BE2C (cell line): Measurements from ENCODE around the gene MADD.

Experiments used
- DNase-seq: peaks from one replicate; pipeline ENCODE4 v3.0.0-alpha.2; 2020
- H3K27me3 ChIP-seq: fragments of 250-450 bp; sonication (Bioruptor Pico); 2 replicates; pipeline ENCODE4 v1.5.1; 2020; ENCODE audit warnings: mild to moderate bottlenecking
- H3K36me3 ChIP-seq: fragments of 250-450 bp; sonication (Bioruptor Pico); 2 replicates; pipeline ENCODE4 v1.5.1; 2020; ENCODE audit warnings: mild to moderate bottlenecking
- H3K4me1 ChIP-seq: fragments of 250-450 bp; sonication (Bioruptor Pico); 2 replicates; pipeline ENCODE4 v1.5.1; 2020
- H3K4me3 ChIP-seq: 2 replicates; pipeline ENCODE4 v1.5.1; 2011; ENCODE audit warnings: low read depth, low read length
- H3K9me3 ChIP-seq: fragments of 250-450 bp; sonication (Bioruptor Pico); 2 replicates; pipeline ENCODE4 v1.5.1; 2020
- CTCF ChIP-seq: IDR thresholded peaks from 2 replicates; pipeline ENCODE4 v1.5.1; 2012; ENCODE audit warnings: mild to moderate bottlenecking, low read depth, low read length

MADD gene

GRCh38 chr11:47270331-47271271 is 668 bp downstream of the MADD start:
- H3K4me3 ChIP-seq: peak overlapping the region; percentile 72
- H3K9me3 ChIP-seq: no peaks in the 10 kb centered on the region
- H3K27me3 ChIP-seq: no peaks in the 10 kb centered on the region
- DNase-seq: peak; percentile 42
- peaks cover 9% of the 10 kb centered on the region for H3K36me3 ChIP-seq
- peak; percentile 7; the same call in 1 of the 2 replicates for TF ChIP-seq CTCF
- H3K4me1 ChIP-seq: peaks cover 16% of the 10 kb centered on the region

- Histone ChIP-seq H3K27me3 (no peaks in the 10 kb centered on the region), H3K4me3 (peak overlapping the region; percentile 72), H3K4me1 (peaks cover 16% of the 10 kb centered on the region), H3K36me3 (peaks cover 11% of the 10 kb centered on the region), H3K9me3 (no peaks in the 10 kb centered on the region)
- no peak for TF ChIP-seq CTCF
- no peak for DNase-seq
Observed at GRCh38 chr11:47271328-47271727, 1.4 kb downstream of the MADD start.

- Histone ChIP-seq H3K9me3 (no peaks in the 10 kb centered on the region), H3K4me1 (peaks cover 16% of the 10 kb centered on the region), H3K27me3 (no peaks in the 10 kb centered on the region), H3K36me3 (peaks cover 19% of the 10 kb centered on the region), H3K4me3 (peak overlapping the region; percentile 32; the same call in 1 of the 2 replicates)
- no peak for TF ChIP-seq CTCF
- DNase-seq: peak; percentile 44
Observed at GRCh38 chr11:47271961-47272661, 2.2 kb downstream of the MADD start.

DNA sequence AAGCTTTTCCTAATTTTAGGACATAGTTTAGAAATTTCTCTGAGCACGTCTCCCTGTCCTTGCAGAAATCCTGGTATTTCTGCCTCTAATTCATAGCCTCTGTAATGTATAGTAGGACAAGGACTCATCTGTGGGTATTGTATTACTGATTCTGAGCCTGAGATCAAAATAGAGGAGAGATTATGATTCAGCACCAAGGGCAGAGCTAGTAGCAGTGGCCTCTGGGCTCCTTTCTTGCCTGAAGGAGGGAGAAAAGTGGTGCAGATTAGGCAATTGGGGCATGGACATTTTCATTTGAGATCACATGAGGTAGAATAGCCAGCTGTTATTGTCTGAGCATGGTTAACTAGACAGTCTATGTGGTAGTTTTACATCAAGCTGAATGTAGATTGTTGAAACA is 2.8 kb downstream of the MADD start:
- H3K4me1 ChIP-seq: peaks cover 16% of the 10 kb centered on the region
- no peak for TF ChIP-seq CTCF
- peaks cover 19% of the 10 kb centered on the region for H3K36me3 ChIP-seq
- DNase-seq: no peak
- no peaks in the 10 kb centered on the region for H3K27me3 ChIP-seq
- no peaks in the 10 kb centered on the region for H3K9me3 ChIP-seq
- no peak overlapping the region for H3K4me3 ChIP-seq

DNA sequence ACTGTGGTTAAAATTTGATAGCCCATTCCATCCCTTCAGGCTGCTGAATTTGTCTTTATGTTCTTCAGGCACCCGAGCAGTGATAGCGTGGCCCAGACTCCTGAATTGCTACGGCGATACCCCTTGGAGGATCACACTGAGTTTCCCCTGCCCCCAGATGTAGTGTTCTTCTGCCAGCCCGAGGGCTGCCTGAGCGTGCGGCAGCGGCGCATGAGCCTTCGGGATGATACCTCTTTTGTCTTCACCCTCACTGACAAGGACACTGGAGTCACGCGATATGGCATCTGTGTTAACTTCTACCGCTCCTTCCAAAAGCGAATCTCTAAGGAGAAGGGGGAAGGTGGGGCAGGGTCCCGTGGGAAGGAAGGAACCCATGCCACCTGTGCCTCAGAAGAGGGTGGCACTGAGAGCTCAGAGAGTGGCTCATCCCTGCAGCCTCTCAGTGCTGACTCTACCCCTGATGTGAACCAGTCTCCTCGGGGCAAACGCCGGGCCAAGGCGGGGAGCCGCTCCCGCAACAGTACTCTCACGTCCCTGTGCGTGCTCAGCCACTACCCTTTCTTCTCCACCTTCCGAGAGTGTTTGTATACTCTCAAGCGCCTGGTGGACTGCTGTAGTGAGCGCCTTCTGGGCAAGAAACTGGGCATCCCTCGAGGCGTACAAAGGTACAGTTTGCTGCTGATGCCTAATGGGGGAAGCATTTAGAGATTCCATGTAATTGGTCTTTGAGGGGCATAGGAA is 4.7 kb downstream of the MADD start:
- no peak for DNase-seq
- H3K36me3 ChIP-seq: peaks cover 19% of the 10 kb centered on the region
- peaks cover 16% of the 10 kb centered on the region for H3K4me1 ChIP-seq
- no peak overlapping the region for H3K4me3 ChIP-seq
- no peaks in the 10 kb centered on the region for H3K27me3 ChIP-seq
- H3K9me3 ChIP-seq: no peaks in the 10 kb centered on the region
- TF ChIP-seq CTCF: no peak
